HEK293 (cell line): ENCODE results near the gene SPTLC1.

Experiments
- CTCF ChIP-seq: fragments of 450-650 bp; formaldehyde crosslinking; IDR thresholded peaks from 2 replicates; pipeline ENCODE4 v1.5.1; 2016; ENCODE audit warnings: missing biosample characterization, missing genetic modification characterization
- GLI4 ChIP-seq: fragments of 450-650 bp; formaldehyde crosslinking; IDR thresholded peaks from 2 replicates; pipeline ENCODE4 v1.5.1; 2016; ENCODE audit warnings: missing biosample characterization, missing genetic modification characterization
- PBX3 ChIP-seq: sonication (generic); formaldehyde crosslinking; IDR thresholded peaks from 2 replicates; pipeline ENCODE4 v1.8.1; 2022; ENCODE audit warnings: mild to moderate bottlenecking, moderate library complexity, missing genetic modification reagents
- RBAK ChIP-seq: fragments of 450-650 bp; formaldehyde crosslinking; IDR thresholded peaks from 2 replicates; pipeline ENCODE4 v1.5.1; 2016; ENCODE audit warnings: missing biosample characterization, missing genetic modification characterization
- REST ChIP-seq: fragments of 450-650 bp; formaldehyde crosslinking; IDR thresholded peaks from 2 replicates; pipeline ENCODE4 v1.5.1; 2016; ENCODE audit warnings: missing biosample characterization, missing genetic modification characterization
- YY1 ChIP-seq: fragments of 450-650 bp; formaldehyde crosslinking; IDR thresholded peaks from 2 replicates; pipeline ENCODE4 v1.5.1; 2018; ENCODE audit warnings: missing biosample characterization, missing genetic modification characterization
- ZNF2 ChIP-seq: fragments of 450-650 bp; formaldehyde crosslinking; IDR thresholded peaks from 2 replicates; pipeline ENCODE4 v1.5.1; 2016; ENCODE audit warnings: missing biosample characterization, missing genetic modification characterization
- ZNF580 ChIP-seq: fragments of 450-650 bp; formaldehyde crosslinking; IDR thresholded peaks from 2 replicates; pipeline ENCODE4 v1.5.1; 2016; ENCODE audit warnings: missing biosample characterization, missing genetic modification characterization
- ZNF670 ChIP-seq: fragments of 450-650 bp; formaldehyde crosslinking; IDR thresholded peaks from 2 replicates; pipeline ENCODE4 v1.5.1; 2016; ENCODE audit warnings: missing biosample characterization, missing genetic modification characterization, low read depth

GRCh38 chr9:92003308-92004044 is 111.7 kb downstream of the SPTLC1 start:
- TF ChIP-seq RBAK (no peak), CTCF (tag by site-specific recombination) (no peak), REST (tag by site-specific recombination) (no peak), PBX3 (CRISPR knock-in tag) (no peak), YY1 (no peak), GLI4 (tag by site-specific recombination) (no peak), ZNF580 (tag by site-specific recombination) (no peak), ZNF2 (no peak), ZNF670 (tag by site-specific recombination) (no peak)
